CD14-positive monocyte (primary cell): ENCODE data around the gene PPP1R9B. TPM values are rescaled to one million over a fixed set of nuclear protein-coding genes. Genes with fewer than 3 reads are reported as not detected.

Source experiments
- DNase-seq, 3 donors: peaks; one replicate each; pipeline ENCODE4 v3.0.0-alpha.2; 2011 to 2022
- H2AFZ ChIP-seq: 2 replicates; pipeline ENCODE4 v1.6.0; 2012; ENCODE audit warnings: mild to moderate bottlenecking, low read depth, low read length, inconsistent platforms; ENCODE audit not compliant: insufficient read depth, poor library complexity, severe bottlenecking
- H3K27ac ChIP-seq, 2 donors: 1 replicate in 1 of 2; 2 replicates in 1 of 2; pipeline ENCODE4 v1.5.1; 2012 to 2013; ENCODE audit warnings: low read length in 2 of 2, control low read depth in 1 of 2, inconsistent platforms in 1 of 2, low read depth in 1 of 2, mild to moderate bottlenecking in 1 of 2
- H3K27me3 ChIP-seq, 2 donors: one replicate each; pipeline versions ENCODE4 v1.6.0 to v1.6.1; 2011 to 2013; ENCODE audit warnings: low read length in 2 of 2; ENCODE audit not compliant: control insufficient read depth in 2 of 2, insufficient read depth in 2 of 2
- H3K36me3 ChIP-seq, 2 donors: replicated peaks in 1 of 2; 1 replicate in 1 of 2; 2 replicates in 1 of 2; pipeline versions ENCODE4 v1.5.1 to v1.6.1; 2012 to 2013; ENCODE audit warnings: low read length in 2 of 2, control low read depth in 1 of 2, inconsistent platforms in 1 of 2, mild to moderate bottlenecking in 1 of 2; ENCODE audit not compliant: insufficient read depth in 2 of 2, control insufficient read depth in 1 of 2
- H3K4me1 ChIP-seq, 2 donors: 1 replicate in 1 of 2; 2 replicates in 1 of 2; pipeline versions ENCODE4 v1.5.1 to v1.6.1; 2012 to 2013; ENCODE audit warnings: low read length in 2 of 2, control low read depth in 1 of 2, inconsistent platforms in 1 of 2, mild to moderate bottlenecking in 1 of 2, moderate library complexity in 1 of 2; ENCODE audit not compliant: insufficient read depth in 2 of 2, control insufficient read depth in 1 of 2
- H3K4me2 ChIP-seq: replicated peaks from 2 replicates; pipeline ENCODE3; 2012; ENCODE audit warnings: low read length, moderate library complexity, mild to moderate bottlenecking; ENCODE audit not compliant: poor library complexity, severe bottlenecking; ENCODE audit errors: extremely low read depth
- H3K4me3 ChIP-seq, 3 experiments: fragments of 200-600 bp in 1 of 3; sonication (generic) in 1 of 3; replicated peaks in 1 of 3; 1 replicate in 2 of 3; 2 replicates in 1 of 3; pipeline ENCODE4 v1.5.1; 2011 to 2013; ENCODE audit warnings: low read length in 3 of 3, mild to moderate bottlenecking in 3 of 3, control low read depth in 2 of 3, low read depth in 2 of 3, inconsistent platforms in 1 of 3, moderate library complexity in 1 of 3
- H3K79me2 ChIP-seq: 2 replicates; pipeline ENCODE4 v1.6.0; 2012; ENCODE audit warnings: mild to moderate bottlenecking, control low read depth, inconsistent platforms, low read length, moderate library complexity; ENCODE audit not compliant: insufficient read depth
- H3K9ac ChIP-seq: 2 replicates; pipeline ENCODE4 v1.6.0; 2017; ENCODE audit warnings: low read length, mild to moderate bottlenecking; ENCODE audit not compliant: insufficient read depth, poor library complexity, severe bottlenecking
- H3K9me3 ChIP-seq, 2 donors: replicated peaks in 1 of 2; 1 replicate in 1 of 2; 2 replicates in 1 of 2; pipeline versions ENCODE4 v1.5.1 to v1.6.1; 2012 to 2013; ENCODE audit warnings: low read length in 2 of 2, control low read depth in 1 of 2; ENCODE audit not compliant: control insufficient read depth in 1 of 2, insufficient read depth in 1 of 2
- H4K20me1 ChIP-seq: 2 replicates; pipeline ENCODE4 v1.6.0; 2012; ENCODE audit warnings: mild to moderate bottlenecking, low read length, control low read depth, moderate library complexity; ENCODE audit not compliant: insufficient read depth
- H3K27ac Mint-ChIP-seq, 7 donors: one replicate each; pipeline ENCODE4 v1.8.0; 2020; ENCODE audit warnings: mild to moderate bottlenecking in 7 of 7, mixed read lengths in 7 of 7, moderate library complexity in 6 of 7, inconsistent platforms in 2 of 7
- H3K27me3 Mint-ChIP-seq, 3 donors: one replicate each; pipeline ENCODE4 v1.8.0; 2021 to 2022; ENCODE audit warnings: low read depth in 3 of 3, mild to moderate bottlenecking in 3 of 3, mixed read lengths in 3 of 3, moderate library complexity in 3 of 3, inconsistent platforms in 1 of 3
- H3K36me3 Mint-ChIP-seq, 2 donors: one replicate each; pipeline ENCODE4 v1.8.0; 2020; ENCODE audit warnings: mixed read lengths in 2 of 2, inconsistent platforms in 1 of 2, mild to moderate bottlenecking in 1 of 2
- H3K4me1 Mint-ChIP-seq: one replicate; pipeline ENCODE4 v1.8.0; 2020; ENCODE audit warnings: mild to moderate bottlenecking, mixed read lengths
- H3K4me3 Mint-ChIP-seq, 2 donors: one replicate each; pipeline ENCODE4 v1.8.0; 2020; ENCODE audit warnings: mild to moderate bottlenecking in 2 of 2, mixed read lengths in 2 of 2, moderate library complexity in 1 of 2
- H3K9me3 Mint-ChIP-seq, 7 donors: one replicate each; pipeline ENCODE4 v1.8.0; 2020 to 2022; ENCODE audit warnings: mixed read lengths in 7 of 7, mild to moderate bottlenecking in 6 of 7, moderate library complexity in 6 of 7, inconsistent platforms in 2 of 7
- WGBS: methylation state at CpG from one replicate; pipeline ENCODE4 v1.1.5; 2013; ENCODE audit warnings: missing lambda C conversion rate; ENCODE audit not compliant: insufficient coverage; 5-methylcytosine and 5-hydroxymethylcytosine counted together
- intact Hi-C, 2 donors: fragments of 100-400 bp; cut with micrococcal nuclease; formaldehyde crosslinking; loops; one replicate each; pipeline versions ENCODE4 v1.15.0 to v1.15.1; 2023
- polyA plus RNA-seq, 3 donors: library from polyadenylated mRNA; depleted of rRNA in 1 of 3; unstranded in 2 of 3; stranded (reverse) in 1 of 3; fragments of 300-500 nt in 2 of 3; fragments of >200 nt in 1 of 3; fragmentation: Illumina TruSeq in 2 of 3; gene quantifications; 1 replicate in 2 of 3; 2 replicates in 1 of 3; pipeline ENCODE4 v1.2.3, GENCODE V29; 2012 to 2021
- TF ChIP-seq, protein P1 (sequence below): fragments of 200-600 bp; IDR thresholded peaks from one replicate; pipeline ENCODE4 v1.8.0; 2022; ENCODE audit warnings: antibody characterized with exemption, mild to moderate bottlenecking

Gene PPP1R9B
- polyA plus RNA-seq, 3 donors: 0.61 to 86.9 (median 1.3) TPM

DNA sequence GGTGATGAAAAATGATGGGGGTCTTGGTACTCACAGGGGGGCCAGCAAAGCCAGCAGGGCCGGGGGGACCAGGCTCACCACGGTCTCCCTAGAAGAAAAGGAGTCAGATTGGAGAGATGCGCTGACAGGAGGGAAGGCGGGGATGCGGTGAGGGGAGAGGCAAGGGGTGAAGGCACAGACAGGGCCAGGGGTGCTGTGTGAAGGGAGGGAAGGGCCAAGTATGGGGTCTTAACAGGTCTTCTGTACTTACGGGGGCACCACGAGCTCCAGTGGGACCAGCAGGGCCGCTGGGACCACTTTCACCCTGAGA is 39.8 kb upstream of the PPP1R9B start:
- H3K27ac ChIP-seq: no peak overlapping the region
- Mint-ChIP-seq H3K4me3 (no peak overlapping the region), H3K9me3 (peaks cover 0 to 2% (median 0%) of the 10 kb centered on the region in 7 donors), H3K27ac (peak overlapping the region in 1 of 7 donors; percentile 46), H3K36me3 (peaks cover 0 to 2% of the 10 kb centered on the region in 2 donors), H3K27me3 (peaks cover 7 to 14% (median 11%) of the 10 kb centered on the region in 3 donors), H3K4me1 (peaks cover 4% of the 10 kb centered on the region)
- H3K4me2 ChIP-seq: no peak overlapping the region
- no peak overlapping the region for H3K9ac ChIP-seq
- no peak for DNase-seq
- 97% methylated on average over 8 of the region's 8 CpGs for WGBS
- H4K20me1 ChIP-seq: no peaks in the 10 kb centered on the region
- no peak overlapping the region for H2AFZ ChIP-seq
- intact Hi-C loops: no loop called here
- H3K27me3 ChIP-seq: no peaks in the 10 kb centered on the region
- TF ChIP-seq, protein P1, sequence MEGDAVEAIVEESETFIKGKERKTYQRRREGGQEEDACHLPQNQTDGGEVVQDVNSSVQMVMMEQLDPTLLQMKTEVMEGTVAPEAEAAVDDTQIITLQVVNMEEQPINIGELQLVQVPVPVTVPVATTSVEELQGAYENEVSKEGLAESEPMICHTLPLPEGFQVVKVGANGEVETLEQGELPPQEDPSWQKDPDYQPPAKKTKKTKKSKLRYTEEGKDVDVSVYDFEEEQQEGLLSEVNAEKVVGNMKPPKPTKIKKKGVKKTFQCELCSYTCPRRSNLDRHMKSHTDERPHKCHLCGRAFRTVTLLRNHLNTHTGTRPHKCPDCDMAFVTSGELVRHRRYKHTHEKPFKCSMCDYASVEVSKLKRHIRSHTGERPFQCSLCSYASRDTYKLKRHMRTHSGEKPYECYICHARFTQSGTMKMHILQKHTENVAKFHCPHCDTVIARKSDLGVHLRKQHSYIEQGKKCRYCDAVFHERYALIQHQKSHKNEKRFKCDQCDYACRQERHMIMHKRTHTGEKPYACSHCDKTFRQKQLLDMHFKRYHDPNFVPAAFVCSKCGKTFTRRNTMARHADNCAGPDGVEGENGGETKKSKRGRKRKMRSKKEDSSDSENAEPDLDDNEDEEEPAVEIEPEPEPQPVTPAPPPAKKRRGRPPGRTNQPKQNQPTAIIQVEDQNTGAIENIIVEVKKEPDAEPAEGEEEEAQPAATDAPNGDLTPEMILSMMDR: no peak
- H3K9me3 ChIP-seq: no peaks in the 10 kb centered on the region
- H3K4me3 ChIP-seq: no peak overlapping the region
- H3K36me3 ChIP-seq: no peaks in the 10 kb centered on the region
- peaks cover 2 to 5% of the 10 kb centered on the region in 2 donors for H3K4me1 ChIP-seq
- no peaks in the 10 kb centered on the region for H3K79me2 ChIP-seq

DNA sequence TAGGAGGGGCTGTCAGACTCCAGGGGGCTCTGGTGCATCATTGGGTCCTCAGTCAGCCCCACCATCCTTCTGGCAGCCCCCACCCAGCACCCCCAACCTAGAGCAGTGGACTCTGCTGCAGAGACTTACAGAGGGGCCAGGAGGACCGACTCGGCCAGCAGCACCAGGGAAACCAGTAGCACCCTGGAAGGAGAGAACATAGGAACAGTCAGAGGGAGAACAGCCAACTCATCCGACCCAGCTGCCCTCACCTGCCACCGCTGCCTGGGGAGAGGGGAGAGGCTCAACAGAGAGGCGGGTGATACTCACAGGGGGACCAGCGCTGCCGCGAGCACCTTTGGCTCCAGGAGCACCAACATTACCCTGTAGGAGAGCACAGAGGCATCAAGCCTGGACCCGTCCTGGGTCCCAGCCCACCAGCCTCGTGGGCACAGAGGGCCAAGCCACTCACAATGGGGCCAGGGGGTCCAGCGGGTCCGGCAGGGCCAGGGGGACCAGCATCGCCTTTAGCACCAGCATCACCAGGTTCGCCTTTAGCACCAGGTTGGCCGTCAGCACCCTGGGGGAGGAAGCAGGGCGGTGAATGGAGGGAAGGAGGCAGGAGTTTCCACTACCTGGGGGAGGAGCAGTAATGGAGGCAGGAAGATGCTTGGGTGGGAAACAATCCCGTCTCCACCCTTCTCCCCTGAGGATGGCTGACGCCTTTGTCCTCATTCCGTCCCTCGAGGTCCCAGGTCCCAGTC is 39.2 kb upstream of the PPP1R9B start:
- Histone ChIP-seq H3K4me2 (no peak overlapping the region), H3K4me3 (no peak overlapping the region), H3K36me3 (no peaks in the 10 kb centered on the region), H3K27me3 (no peaks in the 10 kb centered on the region), H3K9ac (no peak overlapping the region), H3K27ac (no peak overlapping the region), H2AFZ (no peak overlapping the region), H3K79me2 (no peaks in the 10 kb centered on the region), H3K4me1 (peaks cover 7 to 10% of the 10 kb centered on the region in 2 donors), H4K20me1 (no peaks in the 10 kb centered on the region), H3K9me3 (no peaks in the 10 kb centered on the region)
- intact Hi-C loops: no loop called here
- H3K9me3 Mint-ChIP-seq: peaks cover 0 to 2% (median 0%) of the 10 kb centered on the region in 7 donors
- peaks cover 0 to 2% of the 10 kb centered on the region in 2 donors for H3K36me3 Mint-ChIP-seq
- H3K27ac Mint-ChIP-seq: no peak overlapping the region
- WGBS: 95% methylated on average over 10 of the region's 20 CpGs
- H3K4me3 Mint-ChIP-seq: no peak overlapping the region
- H3K4me1 Mint-ChIP-seq: peaks cover 9% of the 10 kb centered on the region
- peaks cover 7 to 14% (median 11%) of the 10 kb centered on the region in 3 donors for H3K27me3 Mint-ChIP-seq
- TF ChIP-seq, protein P1: no peak
- no peak for DNase-seq
